H1 (cell line): ENCODE results near the gene LANCL1. TPM values are rescaled to one million over a fixed set of nuclear protein-coding genes. Genes with fewer than 3 reads are reported as not detected.

ENCODE experiments used
- CTCF ChIA-PET: fragments of 300-600 bp; sonication (Branson Sonifier 250); formaldehyde crosslinking; loops from one replicate; lab custom pipeline; 2021; ENCODE audit not compliant: partially characterized antibody; lab: Charles Lee
- POLR2A ChIA-PET: fragments of 300-600 bp; sonication (Branson Sonifier 250); formaldehyde crosslinking; loops from one replicate; lab custom pipeline; 2021; ENCODE audit warnings: inconsistent platforms; ENCODE audit not compliant: partially characterized antibody; lab: Charles Lee
- DNase-seq, 2 experiments: peaks; one replicate each; pipeline versions ENCODE4 v3.0.0 to v3.0.0-alpha.2; 2010 to 2022; ENCODE audit warnings: low spot score in 2 of 2, low read depth in 1 of 2, mixed read lengths in 1 of 2
- FAIRE-seq: peaks from 2 replicates; lab custom pipeline; 2011; peaks lifted over from hg19 to GRCh38; lab: Jason Lieb, UNC
- H2AFZ ChIP-seq: 2 replicates; pipeline ENCODE4 v1.8.1; 2012; ENCODE audit warnings: low read length, inconsistent platforms
- H2AK5ac ChIP-seq: 2 replicates; pipeline ENCODE4 v1.6.1; 2013; ENCODE audit warnings: low read depth, low read length
- H2BK120ac ChIP-seq: replicated peaks from 2 replicates; pipeline ENCODE3; 2013; ENCODE audit warnings: low read depth, low read length, inconsistent platforms
- H2BK12ac ChIP-seq: 2 replicates; pipeline ENCODE4 v1.6.1; 2013; ENCODE audit warnings: low read depth, low read length
- H2BK15ac ChIP-seq: 2 replicates; pipeline ENCODE4 v1.6.1; 2013; ENCODE audit warnings: low read length
- H2BK20ac ChIP-seq: 2 replicates; pipeline ENCODE4 v1.6.1; 2013; ENCODE audit warnings: low read length
- H2BK5ac ChIP-seq: 2 replicates; pipeline ENCODE4 v1.6.1; 2013; ENCODE audit warnings: low read depth, low read length
- H3K14ac ChIP-seq: 2 replicates; pipeline ENCODE4 v1.6.1; 2013; ENCODE audit warnings: inconsistent platforms; ENCODE audit not compliant: insufficient read length
- H3K18ac ChIP-seq: 2 replicates; pipeline ENCODE4 v1.6.1; 2013; ENCODE audit warnings: low read length; ENCODE audit errors: extremely low read depth
- H3K23ac ChIP-seq: 2 replicates; pipeline ENCODE4 v1.6.1; 2013; ENCODE audit warnings: inconsistent platforms; ENCODE audit not compliant: insufficient read length
- H3K23me2 ChIP-seq: 2 replicates; pipeline ENCODE4 v1.6.1; 2013; ENCODE audit warnings: low read depth, low read length
- H3K27ac ChIP-seq: 2 replicates; pipeline ENCODE4 v1.6.1; 2011; ENCODE audit warnings: low read depth, low read length, inconsistent platforms
- H3K27me3 ChIP-seq, 4 experiments: replicated peaks in 1 of 4; 1 replicate in 1 of 4; 2 replicates in 3 of 4; pipeline versions ENCODE4 v1.6.1 to v1.8.1; 2011 to 2013; ENCODE audit warnings: low read length in 3 of 4, mild to moderate bottlenecking in 3 of 4, inconsistent platforms in 2 of 4, mixed read lengths in 2 of 4, moderate library complexity in 1 of 4; ENCODE audit not compliant: control insufficient read depth in 3 of 4, insufficient read depth in 3 of 4; ENCODE audit errors: extremely low read depth in 1 of 4
- H3K36me3 ChIP-seq, 4 experiments: 2 replicates each; pipeline versions ENCODE4 v1.6.1 to v1.8.1; 2011 to 2013; ENCODE audit warnings: mild to moderate bottlenecking in 4 of 4, low read length in 3 of 4, moderate library complexity in 2 of 4, control low read depth in 1 of 4, inconsistent platforms in 1 of 4; ENCODE audit not compliant: insufficient read depth in 4 of 4, control insufficient read depth in 2 of 4
- H3K4ac ChIP-seq: replicated peaks from 2 replicates; pipeline ENCODE3; 2013; ENCODE audit warnings: low read length, low read depth, mixed read lengths, inconsistent platforms; ENCODE audit not compliant: insufficient read length
- H3K4me1 ChIP-seq, 4 experiments: replicated peaks in 1 of 4; 1 replicate in 1 of 4; 2 replicates in 3 of 4; pipeline versions ENCODE4 v1.6.1 to v1.8.1; 2011 to 2013; ENCODE audit warnings: low read length in 3 of 4, inconsistent platforms in 2 of 4, mixed read lengths in 1 of 4; ENCODE audit not compliant: insufficient read depth in 4 of 4, control insufficient read depth in 3 of 4
- H3K4me2 ChIP-seq, 2 experiments: 2 replicates each; pipeline versions ENCODE4 v1.6.1 to v1.8.1; 2011 to 2013; ENCODE audit warnings: low read depth in 2 of 2, low read length in 2 of 2, control low read depth in 1 of 2, inconsistent platforms in 1 of 2, mild to moderate bottlenecking in 1 of 2; ENCODE audit not compliant: insufficient read depth in 1 of 2
- H3K4me3 ChIP-seq, 4 experiments: fragments of 200-600, 300-600 bp in 1 of 4; sonication (generic), shearing (Covaris generic), sonication (Bioruptor Twin) in 1 of 4; 2 replicates each; pipeline versions ENCODE4 v1.5.1 to v1.8.1; 2011 to 2016; ENCODE audit warnings: low read length in 4 of 4, low read depth in 3 of 4, control low read depth in 2 of 4, inconsistent platforms in 2 of 4, mild to moderate bottlenecking in 2 of 4, mixed read lengths in 1 of 4, moderate library complexity in 1 of 4; ENCODE audit not compliant: insufficient read depth in 2 of 4; ENCODE audit errors: extremely low read depth in 1 of 4
- H3K56ac ChIP-seq: replicated peaks from 2 replicates; pipeline ENCODE3; 2013; ENCODE audit warnings: low read depth, mild to moderate bottlenecking, mixed read lengths, low read length, inconsistent platforms; ENCODE audit not compliant: insufficient read length
- H3K79me1 ChIP-seq: 2 replicates; pipeline ENCODE4 v1.6.1; 2013; ENCODE audit warnings: low read depth, low read length, control low read depth
- H3K79me2 ChIP-seq, 2 experiments: 2 replicates each; pipeline versions ENCODE4 v1.6.1 to v1.8.1; 2012 to 2013; ENCODE audit warnings: low read length in 2 of 2, mild to moderate bottlenecking in 2 of 2, inconsistent platforms in 1 of 2; ENCODE audit not compliant: insufficient read depth in 2 of 2, control insufficient read depth in 1 of 2
- H3K9ac ChIP-seq, 4 experiments: replicated peaks in 1 of 4; 1 replicate in 1 of 4; 2 replicates in 3 of 4; pipeline versions ENCODE4 v1.6.1 to v1.8.1; 2011 to 2013; ENCODE audit warnings: low read depth in 3 of 4, low read length in 3 of 4, control low read depth in 2 of 4, mild to moderate bottlenecking in 2 of 4, moderate library complexity in 2 of 4, inconsistent platforms in 1 of 4; ENCODE audit errors: extremely low read depth in 1 of 4
- H3K9me3 ChIP-seq, 2 experiments: 2 replicates each; pipeline versions ENCODE4 v1.6.1 to v1.8.1; 2012 to 2013; ENCODE audit warnings: mild to moderate bottlenecking in 2 of 2, moderate library complexity in 2 of 2, control low read depth in 1 of 2, inconsistent platforms in 1 of 2, low read depth in 1 of 2, low read length in 1 of 2, mixed read lengths in 1 of 2; ENCODE audit not compliant: insufficient read depth in 2 of 2
- H4K20me1 ChIP-seq, 2 experiments: replicated peaks in 1 of 2; 2 replicates each; pipeline versions ENCODE3 to v1.8.1; 2011 to 2013; ENCODE audit warnings: inconsistent platforms in 2 of 2, low read length in 2 of 2, mild to moderate bottlenecking in 1 of 2; ENCODE audit not compliant: insufficient read depth in 2 of 2, control insufficient read depth in 1 of 2
- H4K5ac ChIP-seq: 2 replicates; pipeline ENCODE4 v1.6.1; 2013; ENCODE audit warnings: low read length, low read depth, mixed read lengths, inconsistent platforms; ENCODE audit not compliant: insufficient read length
- H4K8ac ChIP-seq: 2 replicates; pipeline ENCODE4 v1.8.0; 2013; ENCODE audit warnings: mild to moderate bottlenecking, moderate library complexity, low read length, inconsistent platforms; ENCODE audit not compliant: insufficient read depth; ENCODE audit errors: extremely low read depth
- H4K91ac ChIP-seq: replicated peaks from 2 replicates; pipeline ENCODE3; 2013; ENCODE audit warnings: low read length, mixed read lengths, inconsistent platforms; ENCODE audit not compliant: insufficient read length
- ASH2L ChIP-seq: fragments of 200-600, 300-600 bp; sonication (generic); IDR thresholded peaks from one replicate; pipeline ENCODE4 v1.7.1; 2017; ENCODE audit warnings: low read length
- FOSL1 ChIP-seq: IDR thresholded peaks from 2 replicates; pipeline ENCODE4 v1.6.1; 2011; ENCODE audit warnings: mild to moderate bottlenecking, low read depth, low read length, moderate library complexity; ENCODE audit not compliant: insufficient read depth
- NANOG ChIP-seq: IDR thresholded peaks from 2 replicates; pipeline ENCODE4 v1.6.1; 2011; ENCODE audit warnings: low read length, low read depth, mild to moderate bottlenecking, inconsistent platforms; ENCODE audit not compliant: insufficient read depth, poor library complexity, severe bottlenecking
- POLR2AphosphoS5 ChIP-seq: IDR thresholded peaks from 2 replicates; pipeline ENCODE4 v1.6.1; 2011; ENCODE audit warnings: low read depth, low read length
- RBBP5 ChIP-seq: IDR thresholded peaks from 2 replicates; pipeline ENCODE4 v1.7.1; 2012; ENCODE audit warnings: low read depth, mild to moderate bottlenecking, inconsistent platforms, low read length, moderate library complexity, borderline replicate concordance
- RNF2 ChIP-seq: fragments of 200-900, 300-1000 bp; sonication (generic); IDR thresholded peaks from 2 replicates; pipeline ENCODE4 v1.7.1; 2016; ENCODE audit warnings: borderline replicate concordance, low read depth, mild to moderate bottlenecking, antibody characterized with exemption, low read length; ENCODE audit not compliant: poor library complexity, severe bottlenecking; ENCODE audit errors: missing control alignments
- SIRT6 ChIP-seq: IDR thresholded peaks from one replicate; pipeline ENCODE4 v1.7.1; 2012; ENCODE audit warnings: low read length, inconsistent platforms
- SP2 ChIP-seq: IDR thresholded peaks from 2 replicates; pipeline ENCODE4 v1.6.1; 2012; ENCODE audit warnings: mild to moderate bottlenecking, low read length, inconsistent platforms
- ZNF274 ChIP-seq: IDR thresholded peaks from 2 replicates; pipeline ENCODE4 v1.7.0; 2012; ENCODE audit warnings: low read length, borderline replicate concordance; ENCODE audit errors: extremely low read depth
- WGBS, 2 experiments: shearing (Covaris generic) in 1 of 2; methylation state at CpG; one replicate each; pipeline versions ENCODE4 v1.1.6 to v1.1.7; 2013 to 2015; ENCODE audit warnings: low lambda C conversion rate in 2 of 2, mixed read lengths in 2 of 2, inconsistent platforms in 1 of 2, low coverage in 1 of 2, missing lambda C conversion rate in 1 of 2; ENCODE audit not compliant: insufficient replicate concordance in 2 of 2, insufficient coverage in 1 of 2, insufficient read length in 1 of 2; ENCODE audit errors: extremely low coverage in 1 of 2, missing lambda C conversion rate in 1 of 2; 5-methylcytosine and 5-hydroxymethylcytosine counted together
- polyA plus RNA-seq, 7 experiments: library from polyadenylated mRNA; depleted of rRNA in 3 of 7; stranded (reverse) in 5 of 7; unstranded in 2 of 7; fragments of >200 nt in 5 of 7; fragments of 200-250 nt in 2 of 7; gene quantifications; 1 replicate in 5 of 7; 2 replicates in 1 of 7; 4 replicates in 1 of 7; pipeline versions ENCODE4 v1.2.1 to v1.2.3, GENCODE V29; 2011 to 2013; ENCODE audit warnings: missing spikeins in 2 of 7, mixed read lengths in 2 of 7
- total RNA-seq: library from RNA; stranded (reverse); fragmentation: NEBNext Ultra II Directional; extraction: Animal tissue kit (Norgen Biotek cat#: 25700); gene quantifications from 2 replicates; pipeline ENCODE4 v1.2.1, GENCODE V29; 2021
- TF ChIP-seq, protein P1 (sequence below): IDR thresholded peaks from 2 replicates; pipeline ENCODE4 v1.6.1; 2012; ENCODE audit warnings: inconsistent platforms
- TF ChIP-seq, protein P2 (sequence below): IDR thresholded peaks from 2 replicates; pipeline ENCODE4 v1.6.1; 2011; ENCODE audit warnings: low read length, improper control_type of control experiment

Gene LANCL1
- total and polyA plus RNA-seq, 2 of the 8 experiments (the other 6 are each of a cell fraction or from before 2014, with no cell fraction given) = 26.2 to 48.7 TPM

DNA sequence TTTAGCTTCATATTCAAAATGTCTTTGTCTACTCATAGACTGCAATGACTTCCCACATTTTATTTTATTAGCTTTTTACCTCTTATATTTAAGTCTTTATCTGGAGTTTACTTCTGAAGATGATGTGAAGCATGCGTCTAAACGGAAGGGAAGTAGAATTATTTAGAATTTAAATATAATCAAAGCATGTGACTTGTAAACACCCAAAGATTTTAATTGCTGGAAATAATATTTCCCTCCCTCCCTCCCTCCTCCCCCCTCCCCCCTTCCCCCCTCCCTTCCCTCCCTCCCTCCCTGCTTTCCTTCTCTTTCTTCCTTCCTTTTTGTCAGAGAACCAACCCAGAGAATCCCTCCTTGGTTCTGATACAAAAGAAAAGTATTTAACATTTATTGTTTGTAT lies 2.1 kb upstream of the LANCL1 start:
- FAIRE-seq = no peak
- no peak for TF ChIP-seq ZNF274
- TF ChIP-seq, protein P1, sequence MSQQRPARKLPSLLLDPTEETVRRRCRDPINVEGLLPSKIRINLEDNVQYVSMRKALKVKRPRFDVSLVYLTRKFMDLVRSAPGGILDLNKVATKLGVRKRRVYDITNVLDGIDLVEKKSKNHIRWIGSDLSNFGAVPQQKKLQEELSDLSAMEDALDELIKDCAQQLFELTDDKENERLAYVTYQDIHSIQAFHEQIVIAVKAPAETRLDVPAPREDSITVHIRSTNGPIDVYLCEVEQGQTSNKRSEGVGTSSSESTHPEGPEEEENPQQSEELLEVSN = no peak
- TF ChIP-seq, protein P2, sequence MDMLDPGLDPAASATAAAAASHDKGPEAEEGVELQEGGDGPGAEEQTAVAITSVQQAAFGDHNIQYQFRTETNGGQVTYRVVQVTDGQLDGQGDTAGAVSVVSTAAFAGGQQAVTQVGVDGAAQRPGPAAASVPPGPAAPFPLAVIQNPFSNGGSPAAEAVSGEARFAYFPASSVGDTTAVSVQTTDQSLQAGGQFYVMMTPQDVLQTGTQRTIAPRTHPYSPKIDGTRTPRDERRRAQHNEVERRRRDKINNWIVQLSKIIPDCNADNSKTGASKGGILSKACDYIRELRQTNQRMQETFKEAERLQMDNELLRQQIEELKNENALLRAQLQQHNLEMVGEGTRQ = no peak
- no peak for TF ChIP-seq SP2
- TF ChIP-seq SIRT6 = no peak
- TF ChIP-seq NANOG = no peak
- TF ChIP-seq RNF2 = no peak
- no peak for TF ChIP-seq POLR2AphosphoS5
- TF ChIP-seq FOSL1 = no peak
- no peak for TF ChIP-seq RBBP5
- TF ChIP-seq ASH2L = no peak

More for the DNA sequence above, 2.1 kb upstream of the LANCL1 start:
- H3K4me2 ChIP-seq = no peak overlapping the region
- peaks cover 0 to 6% (median 1%) of the 10 kb centered on the region in 4 experiments; a peak in 3 of 7 replicates for H3K4me1 ChIP-seq
- H3K18ac ChIP-seq = no peak overlapping the region
- no peak overlapping the region for H3K23ac ChIP-seq
- no peak overlapping the region for H3K4me3 ChIP-seq
- H3K27me3 ChIP-seq = no peaks in the 10 kb centered on the region
- no peak overlapping the region for H3K27ac ChIP-seq
- no peak overlapping the region for H4K91ac ChIP-seq
- no peak overlapping the region for H3K4ac ChIP-seq
- H3K36me3 ChIP-seq = no peaks in the 10 kb centered on the region
- WGBS, 2 experiments = 96% methylated on average over 2 of the region's 2 CpGs; no CpG with 5 or more reads in 1 of the 2 experiments
- H3K9me3 ChIP-seq = no peaks in the 10 kb centered on the region
- no peak overlapping the region for H3K56ac ChIP-seq
- H2AK5ac ChIP-seq = no peak overlapping the region
- H4K20me1 ChIP-seq = no peaks in the 10 kb centered on the region
- no peak overlapping the region for H4K8ac ChIP-seq
- peaks cover 0 to 3% of the 10 kb centered on the region in 2 experiments; a peak in 1 of 4 replicates for H3K79me2 ChIP-seq
- no peak overlapping the region for H2AFZ ChIP-seq
- no peak overlapping the region for H2BK120ac ChIP-seq
- no peak overlapping the region for H2BK15ac ChIP-seq
- no peak overlapping the region for H2BK12ac ChIP-seq
- H3K9ac ChIP-seq = no peak overlapping the region
- H2BK5ac ChIP-seq = no peak overlapping the region
- no peaks in the 10 kb centered on the region for H3K79me1 ChIP-seq
- no peak overlapping the region for H4K5ac ChIP-seq
- ChIA-PET POLR2A (no interaction called here), CTCF (interaction anchor here (0.9 kb wide), 1 partner anchor 25 kb away, joined by 3 read pairs; no protein-coding TSS in a partner anchor)
- DNase-seq = no peak
- no peak overlapping the region for H3K14ac ChIP-seq
- H3K23me2 ChIP-seq = no peaks in the 10 kb centered on the region
- no peak overlapping the region for H2BK20ac ChIP-seq
